K562 (cell line): ENCODE data around the gene PET100. TPM values are rescaled to one million over a fixed set of nuclear protein-coding genes. Genes with fewer than 3 reads are reported as not detected.
A peak's percentile ranks its signal among the peaks of the same experiment; 100 is the strongest.

Experiments
- C11orf30 ChIP-seq: fragments of 450-650 bp; IDR thresholded peaks from 2 replicates; pipeline ENCODE4 v1.6.1; 2016; ENCODE audit warnings: low read depth, mild to moderate bottlenecking
- HDGF ChIP-seq: fragments of 450-650 bp; IDR thresholded peaks from 2 replicates; pipeline ENCODE4 v1.6.1; 2016
- MGA ChIP-seq: fragments of 450-650 bp; IDR thresholded peaks from 2 replicates; pipeline ENCODE4 v1.6.1; 2016; ENCODE audit warnings: mild to moderate bottlenecking, moderate library complexity
- NELFE ChIP-seq: IDR thresholded peaks from 2 replicates; pipeline ENCODE4 v1.6.1; 2011; ENCODE audit warnings: mild to moderate bottlenecking; ENCODE audit not compliant: insufficient read depth, insufficient read length
- POLR3A ChIP-seq: IDR thresholded peaks from 2 replicates; pipeline ENCODE4 v1.6.1; 2011; ENCODE audit warnings: borderline replicate concordance, mild to moderate bottlenecking, moderate library complexity; ENCODE audit not compliant: insufficient read length, insufficient read depth; ENCODE audit errors: extremely low read depth
- ZNF584 ChIP-seq: fragments of 200-800 bp; sonication (Bioruptor generic); IDR thresholded peaks from 2 replicates; pipeline ENCODE4 v1.6.1; 2016; ENCODE audit warnings: low read depth, mild to moderate bottlenecking, missing genetic modification characterization, missing compliant biosample characterization
- ZNF740 ChIP-seq, 3 experiments: fragments of 200-800 bp in 1 of 3; sonication (Bioruptor generic) in 1 of 3; sonication (generic) in 1 of 3; formaldehyde crosslinking in 1 of 3; IDR thresholded peaks; 2 replicates each; pipeline versions ENCODE4 v1.6.1 to v1.8.0; 2016 to 2022; ENCODE audit warnings: mild to moderate bottlenecking in 2 of 3, missing compliant biosample characterization in 2 of 3, missing genetic modification characterization in 2 of 3, missing genetic modification reagents in 1 of 3
- polyA plus RNA-seq, 8 experiments: library from polyadenylated mRNA; depleted of rRNA in 4 of 8; stranded (reverse) in 5 of 8; unstranded in 3 of 8; fragments of >200 nt; fragmentation: Nextera tagmentation in 2 of 8; fragmentation: Illumina TruSeq in 1 of 8; extraction: Ambion mirVana in 2 of 8; extraction: Trizol in 1 of 8; gene quantifications; 2 replicates each; pipeline versions ENCODE4 v1.2.1 to v1.2.3, GENCODE V29; 2011 to 2014; ENCODE audit warnings: inconsistent platforms in 1 of 8, missing spikeins in 1 of 8
- total RNA-seq, 7 experiments: library from RNA; depleted of rRNA in 6 of 7; stranded (reverse); fragments of >200 nt in 6 of 7; fragmentation: Illumina TruSeq in 2 of 7; extraction: Trizol in 2 of 7; gene quantifications; 2 replicates each; pipeline versions ENCODE4 v1.2.1 to v1.2.3, GENCODE V29; 2011 to 2021; ENCODE audit warnings: low replicate concordance in 1 of 7
- TF ChIP-seq, protein P1 (sequence below): sonication (generic); formaldehyde crosslinking; IDR thresholded peaks from 2 replicates; pipeline ENCODE4 v1.8.0; 2022; ENCODE audit warnings: mild to moderate bottlenecking, missing genetic modification reagents

Gene PET100
- total and polyA plus RNA-seq, 9 of the 15 experiments (the other 6 are each of a cell fraction or from before 2014, with no cell fraction given) = 62.3 to 351 (median 98.3) TPM

DNA sequence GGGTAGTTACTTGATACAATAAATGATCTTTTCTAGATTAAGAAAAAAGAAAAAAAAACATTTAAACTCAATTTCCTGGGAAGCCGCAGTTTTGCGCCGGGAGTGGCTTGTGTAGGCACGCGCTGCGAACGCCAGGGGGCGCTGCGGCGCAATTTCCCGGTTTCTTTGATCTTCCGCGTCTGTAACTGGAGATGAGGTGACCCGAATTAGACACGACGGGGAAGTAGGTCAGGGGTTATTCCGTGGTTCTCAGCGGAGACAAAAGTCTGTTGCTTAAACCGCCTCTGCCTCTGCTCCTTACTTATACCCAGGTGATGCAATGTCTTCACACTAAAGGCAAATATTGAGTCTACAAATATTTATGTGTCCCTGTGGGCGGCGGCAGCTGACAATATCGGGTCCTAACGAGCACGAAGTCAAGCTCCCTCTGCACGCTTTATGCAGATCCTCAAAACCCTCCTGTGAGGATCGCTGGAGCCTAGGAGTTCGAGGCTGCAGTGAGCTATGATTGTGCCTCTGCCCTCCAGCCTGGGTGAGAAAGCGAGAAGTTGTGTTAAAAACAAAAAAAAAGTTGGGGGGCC, 22.6 kb downstream of the PET100 start (continued):
- TF ChIP-seq MGA (peak; percentile 95), C11orf30 (no peak), HDGF (no peak), ZNF740 (CRISPR knock-in tag; IDR thresholded peaks at IDR 0.05) (no peak), ZNF740 (tag; IDR thresholded peaks at IDR 0.05) (no peak), ZNF584 (no peak), POLR3A (no peak), NELFE (no peak)
- TF ChIP-seq, protein P1, sequence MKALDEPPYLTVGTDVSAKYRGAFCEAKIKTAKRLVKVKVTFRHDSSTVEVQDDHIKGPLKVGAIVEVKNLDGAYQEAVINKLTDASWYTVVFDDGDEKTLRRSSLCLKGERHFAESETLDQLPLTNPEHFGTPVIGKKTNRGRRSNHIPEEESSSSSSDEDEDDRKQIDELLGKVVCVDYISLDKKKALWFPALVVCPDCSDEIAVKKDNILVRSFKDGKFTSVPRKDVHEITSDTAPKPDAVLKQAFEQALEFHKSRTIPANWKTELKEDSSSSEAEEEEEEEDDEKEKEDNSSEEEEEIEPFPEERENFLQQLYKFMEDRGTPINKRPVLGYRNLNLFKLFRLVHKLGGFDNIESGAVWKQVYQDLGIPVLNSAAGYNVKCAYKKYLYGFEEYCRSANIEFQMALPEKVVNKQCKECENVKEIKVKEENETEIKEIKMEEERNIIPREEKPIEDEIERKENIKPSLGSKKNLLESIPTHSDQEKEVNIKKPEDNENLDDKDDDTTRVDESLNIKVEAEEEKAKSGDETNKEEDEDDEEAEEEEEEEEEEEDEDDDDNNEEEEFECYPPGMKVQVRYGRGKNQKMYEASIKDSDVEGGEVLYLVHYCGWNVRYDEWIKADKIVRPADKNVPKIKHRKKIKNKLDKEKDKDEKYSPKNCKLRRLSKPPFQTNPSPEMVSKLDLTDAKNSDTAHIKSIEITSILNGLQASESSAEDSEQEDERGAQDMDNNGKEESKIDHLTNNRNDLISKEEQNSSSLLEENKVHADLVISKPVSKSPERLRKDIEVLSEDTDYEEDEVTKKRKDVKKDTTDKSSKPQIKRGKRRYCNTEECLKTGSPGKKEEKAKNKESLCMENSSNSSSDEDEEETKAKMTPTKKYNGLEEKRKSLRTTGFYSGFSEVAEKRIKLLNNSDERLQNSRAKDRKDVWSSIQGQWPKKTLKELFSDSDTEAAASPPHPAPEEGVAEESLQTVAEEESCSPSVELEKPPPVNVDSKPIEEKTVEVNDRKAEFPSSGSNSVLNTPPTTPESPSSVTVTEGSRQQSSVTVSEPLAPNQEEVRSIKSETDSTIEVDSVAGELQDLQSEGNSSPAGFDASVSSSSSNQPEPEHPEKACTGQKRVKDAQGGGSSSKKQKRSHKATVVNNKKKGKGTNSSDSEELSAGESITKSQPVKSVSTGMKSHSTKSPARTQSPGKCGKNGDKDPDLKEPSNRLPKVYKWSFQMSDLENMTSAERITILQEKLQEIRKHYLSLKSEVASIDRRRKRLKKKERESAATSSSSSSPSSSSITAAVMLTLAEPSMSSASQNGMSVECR (CRISPR knock-in tag) = no peak
